Embryonic facial prominence (tissue), 1 donor: ENCODE results near the gene ALDH5A1.

ENCODE experiments used
- DNase-seq: peaks from one replicate; pipeline ENCODE4 v3.0.0-alpha.2; 2016; ENCODE audit errors: extremely low spot score

The ALDH5A1 gene

GRCh38 chr6:24524805-24525204 is 30.0 kb downstream of the ALDH5A1 start:
- DNase-seq = no peak

- no peak for DNase-seq
Measured at GRCh38 chr6:24529985-24530384, 35.2 kb downstream of the ALDH5A1 start.

GRCh38 chr6:24534329-24534728 is 39.6 kb downstream of the ALDH5A1 start:
- DNase-seq = no peak

- no peak for DNase-seq
Measured at GRCh38 chr6:24535210-24535609, 40.4 kb downstream of the ALDH5A1 start.

- no peak for DNase-seq
Measured at GRCh38 chr6:24536466-24536865, 41.7 kb downstream of the ALDH5A1 start.

GRCh38 chr6:24537082-24537699 is 42.4 kb downstream of the ALDH5A1 start:
- no peak for DNase-seq

GRCh38 chr6:24537771-24538385 is 43.1 kb downstream of the ALDH5A1 start:
- DNase-seq = no peak

- DNase-seq = no peak
Measured at GRCh38 chr6:24539416-24539815, 44.6 kb downstream of the ALDH5A1 start.

GRCh38 chr6:24540197-24540596 is 45.4 kb downstream of the ALDH5A1 start:
- no peak for DNase-seq

GRCh38 chr6:24543683-24544082 is 48.9 kb downstream of the ALDH5A1 start:
- no peak for DNase-seq

GRCh38 chr6:24545183-24545582 is 50.4 kb downstream of the ALDH5A1 start:
- no peak for DNase-seq

GRCh38 chr6:24545691-24546090 is 50.9 kb downstream of the ALDH5A1 start:
- DNase-seq = no peak

- no peak for DNase-seq
Measured at GRCh38 chr6:24546439-24546838, 51.7 kb downstream of the ALDH5A1 start.

- no peak for DNase-seq
Measured at GRCh38 chr6:24547243-24547642, 52.5 kb downstream of the ALDH5A1 start.

GRCh38 chr6:24549158-24549557 is 54.4 kb downstream of the ALDH5A1 start:
- no peak for DNase-seq

- no peak for DNase-seq
Measured at GRCh38 chr6:24549674-24550353, 55.0 kb downstream of the ALDH5A1 start.

- DNase-seq = no peak
Measured at GRCh38 chr6:24551139-24551538, 56.4 kb downstream of the ALDH5A1 start.

GRCh38 chr6:24554474-24554873 is 59.7 kb downstream of the ALDH5A1 start:
- DNase-seq = no peak

GRCh38 chr6:24558516-24558915 is 63.7 kb downstream of the ALDH5A1 start:
- DNase-seq = no peak

GRCh38 chr6:24564081-24564480 is 69.3 kb downstream of the ALDH5A1 start:
- DNase-seq = no peak

- DNase-seq = no peak
Measured at GRCh38 chr6:24565196-24565595, 70.4 kb downstream of the ALDH5A1 start.

GRCh38 chr6:24566020-24566767 is 71.4 kb downstream of the ALDH5A1 start:
- no peak for DNase-seq

GRCh38 chr6:24568683-24569082 is 73.9 kb downstream of the ALDH5A1 start:
- no peak for DNase-seq
